Peyer's patch (tissue), 4 donors: ENCODE results near the gene FOXL1. TPM values are rescaled to one million over a fixed set of nuclear protein-coding genes. Genes with fewer than 3 reads are reported as not detected.

Experiments
- DNase-seq, 3 donors: peaks; one replicate each; pipeline ENCODE4 v3.0.0-alpha.2; 2017 to 2019
- H3K27ac ChIP-seq, 4 donors: fragments of 200-600 bp; sonication (generic); one replicate each; pipeline ENCODE4 v1.5.1; 2016 to 2019
- H3K27me3 ChIP-seq, 2 donors: fragments of 200-600 bp; sonication (generic); one replicate each; pipeline ENCODE4 v1.5.1; 2019
- H3K36me3 ChIP-seq, 3 donors: fragments of 200-600 bp; sonication (generic); one replicate each; pipeline ENCODE4 v1.5.1; 2016 to 2019
- H3K4me1 ChIP-seq, 4 donors: fragments of 200-600 bp; sonication (generic); one replicate each; pipeline ENCODE4 v1.5.1; 2016 to 2019
- H3K4me3 ChIP-seq, 4 donors: fragments of 200-600 bp; sonication (generic); 1 replicate in 3 of 4; 2 replicates in 1 of 4; pipeline ENCODE4 v1.5.1; 2016 to 2019; ENCODE audit warnings: mild to moderate bottlenecking in 1 of 4
- H3K9me3 ChIP-seq, 4 donors: fragments of 200-600 bp; sonication (generic); one replicate each; pipeline ENCODE4 v1.5.1; 2016 to 2019; ENCODE audit warnings: mild to moderate bottlenecking in 1 of 4
- CTCF ChIP-seq, 6 experiments: fragments of 450-650 bp in 4 of 6; fragments of 200-600 bp in 2 of 6; sonication (generic) in 1 of 6; IDR thresholded peaks; one replicate each; pipeline ENCODE4 v1.5.1; 2017 to 2019; ENCODE audit warnings: antibody characterized with exemption in 6 of 6, mild to moderate bottlenecking in 3 of 6, moderate library complexity in 1 of 6
- POLR2A ChIP-seq, 2 donors: fragments of 450-650 bp; IDR thresholded peaks; one replicate each; pipeline ENCODE4 v1.5.1; 2017; ENCODE audit warnings: antibody characterized with exemption in 2 of 2, mild to moderate bottlenecking in 2 of 2, moderate library complexity in 2 of 2
- total RNA-seq, 4 donors: library from RNA; depleted of rRNA; stranded (reverse); fragments of >200 nt; gene quantifications; one replicate each; pipeline ENCODE4 v1.1.0, GENCODE V29; 2016

The FOXL1 gene
- total RNA-seq, 4 donors from 2014 or later, result 2.0 to 12.4 (median 3.0) TPM

DNA sequence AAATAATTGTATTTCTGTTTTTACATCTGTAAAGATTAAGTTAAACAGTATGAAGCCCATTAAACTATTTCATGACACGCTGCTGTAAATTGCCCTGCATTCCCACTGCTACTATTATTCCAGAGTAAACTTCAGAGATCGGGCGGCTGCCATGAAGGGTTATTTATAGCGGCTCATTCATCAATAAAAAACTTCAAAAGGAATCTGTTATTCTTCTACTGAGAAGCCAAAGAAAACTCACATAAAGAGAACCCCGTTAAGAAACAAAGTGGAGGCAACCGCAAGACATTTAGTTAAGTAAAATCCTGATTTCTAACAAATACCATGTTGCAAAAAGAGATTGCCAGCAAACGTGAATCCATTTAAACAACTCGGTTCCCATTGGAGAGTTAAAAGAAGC, 16.4 kb downstream of the FOXL1 start:
- TF ChIP-seq CTCF (IDR thresholded peaks at IDR 0.05) (no peak), POLR2A (IDR thresholded peaks at IDR 0.05) (no peak)
- no peaks in the 10 kb centered on the region for H3K36me3 ChIP-seq
- no peak overlapping the region for H3K4me3 ChIP-seq
- peaks cover 0 to 20% of the 10 kb centered on the region in 2 donors for H3K27me3 ChIP-seq
- DNase-seq, result no peak
- H3K27ac ChIP-seq, result no peak overlapping the region
- H3K4me1 ChIP-seq, result no peaks in the 10 kb centered on the region
- no peaks in the 10 kb centered on the region for H3K9me3 ChIP-seq

GRCh38 chr16:86595983-86596605, 17.7 kb downstream of the FOXL1 start:
- DNase-seq, result no peak
- Histone ChIP-seq H3K9me3 (no peaks in the 10 kb centered on the region), H3K27ac (no peak overlapping the region), H3K4me3 (no peak overlapping the region), H3K4me1 (no peaks in the 10 kb centered on the region), H3K27me3 (peaks cover 0 to 20% of the 10 kb centered on the region in 2 donors), H3K36me3 (no peaks in the 10 kb centered on the region)
- TF ChIP-seq CTCF (IDR thresholded peaks at IDR 0.05) (no peak), POLR2A (IDR thresholded peaks at IDR 0.05) (no peak)

GRCh38 chr16:86597126-86597879, 19.0 kb downstream of the FOXL1 start:
- Histone ChIP-seq H3K4me1 (no peaks in the 10 kb centered on the region), H3K36me3 (no peaks in the 10 kb centered on the region), H3K27ac (no peak overlapping the region), H3K27me3 (peaks cover 0 to 20% of the 10 kb centered on the region in 2 donors), H3K9me3 (no peaks in the 10 kb centered on the region), H3K4me3 (no peak overlapping the region)
- TF ChIP-seq CTCF (IDR thresholded peaks at IDR 0.05) (no peak), POLR2A (IDR thresholded peaks at IDR 0.05) (no peak)
- no peak for DNase-seq

- Histone ChIP-seq H3K27ac (no peak overlapping the region), H3K36me3 (no peaks in the 10 kb centered on the region), H3K4me1 (no peaks in the 10 kb centered on the region), H3K9me3 (no peaks in the 10 kb centered on the region), H3K27me3 (peaks cover 0 to 14% of the 10 kb centered on the region in 2 donors), H3K4me3 (no peak overlapping the region)
- DNase-seq, result no peak
- TF ChIP-seq CTCF (IDR thresholded peaks at IDR 0.05), result no peak
- TF ChIP-seq POLR2A (IDR thresholded peaks at IDR 0.05), result no peak
Observed at GRCh38 chr16:86597880-86598606, 19.7 kb downstream of the FOXL1 start.

GRCh38 chr16:86598607-86599565, 20.5 kb downstream of the FOXL1 start:
- H3K4me3 ChIP-seq, result no peak overlapping the region
- H3K9me3 ChIP-seq, result no peaks in the 10 kb centered on the region
- TF ChIP-seq CTCF (IDR thresholded peaks at IDR 0.05) (no peak), POLR2A (IDR thresholded peaks at IDR 0.05) (no peak)
- no peak for DNase-seq
- H3K27ac ChIP-seq, result no peak overlapping the region
- peaks cover 0 to 5% of the 10 kb centered on the region in 2 donors for H3K27me3 ChIP-seq
- H3K36me3 ChIP-seq, result no peaks in the 10 kb centered on the region
- no peaks in the 10 kb centered on the region for H3K4me1 ChIP-seq
